Activated naive CD8-positive, alpha-beta T cell treated with anti-CD3 and anti-CD28 coated beads, Interleukin-2, amount 50 U/mL, for 24 hours (primary cell): ENCODE results near the gene CSE1L.
A peak's percentile ranks its signal among the peaks of the same experiment; 100 is the strongest.
"Not testable (repeated sequence)": the region's sequence is repeated elsewhere in the genome, so short reads cannot be mapped to it uniquely, and the experiment has no call there.

ENCODE experiments used
- ATAC-seq: fragments of 150-1000 bp; cut with Tn5 transposase; one replicate; pipeline ENCODE4 v1.10.0; 2021
- DNase-seq: peaks from one replicate; pipeline ENCODE4 v3.0.0; 2021
- H3K27ac Mint-ChIP-seq: one replicate; pipeline ENCODE4 v1.8.0; 2021; ENCODE audit warnings: mild to moderate bottlenecking, mixed read lengths
- H3K27me3 Mint-ChIP-seq: one replicate; pipeline ENCODE4 v1.8.0; 2021; ENCODE audit warnings: mixed read lengths
- H3K36me3 Mint-ChIP-seq: one replicate; pipeline ENCODE4 v1.8.0; 2021; ENCODE audit warnings: low read depth, mixed read lengths
- H3K4me1 Mint-ChIP-seq: one replicate; pipeline ENCODE4 v1.8.0; 2021; ENCODE audit warnings: mixed read lengths
- H3K4me3 Mint-ChIP-seq: one replicate; pipeline ENCODE4 v1.8.0; 2021; ENCODE audit warnings: mild to moderate bottlenecking, moderate library complexity, mixed read lengths
- H3K9me3 Mint-ChIP-seq: one replicate; pipeline ENCODE4 v1.8.0; 2021; ENCODE audit warnings: mixed read lengths

Gene CSE1L

GRCh38 chr20:49039854-49040253, 6.3 kb upstream of the CSE1L start:
- no peaks in the 10 kb centered on the region for H3K9me3 Mint-ChIP-seq
- H3K36me3 Mint-ChIP-seq = peaks cover 5% of the 10 kb centered on the region
- H3K27me3 Mint-ChIP-seq = no peaks in the 10 kb centered on the region
- ATAC-seq (no peak), DNase-seq (no peak)
- no peak overlapping the region for H3K27ac Mint-ChIP-seq
- peaks cover 22% of the 10 kb centered on the region for H3K4me1 Mint-ChIP-seq
- no peak overlapping the region for H3K4me3 Mint-ChIP-seq

DNA sequence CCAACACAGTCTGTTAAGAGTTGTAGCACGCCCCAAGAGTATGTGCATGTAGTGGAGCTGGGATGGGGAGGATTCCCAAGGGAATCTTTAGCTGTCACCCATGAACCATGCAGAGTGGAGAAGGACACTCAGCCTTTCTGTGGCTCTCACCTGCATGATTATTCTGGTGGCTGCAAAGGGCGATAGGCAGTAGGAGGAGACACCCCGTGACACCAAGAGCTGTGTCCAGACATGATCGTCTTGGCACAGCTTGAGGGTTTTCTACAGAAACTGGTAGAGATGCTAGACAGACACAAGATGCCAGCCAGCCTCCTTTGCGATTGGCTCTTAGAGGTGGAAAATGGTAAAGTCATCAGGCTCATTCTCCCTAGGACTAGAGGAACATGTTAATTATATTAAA, 3.1 kb upstream of the CSE1L start:
- H3K4me3 Mint-ChIP-seq = no peak overlapping the region
- peaks cover 15% of the 10 kb centered on the region for H3K36me3 Mint-ChIP-seq
- H3K27me3 Mint-ChIP-seq = no peaks in the 10 kb centered on the region
- no peak for DNase-seq
- no peak for ATAC-seq
- no peaks in the 10 kb centered on the region for H3K9me3 Mint-ChIP-seq
- peaks cover 24% of the 10 kb centered on the region for H3K4me1 Mint-ChIP-seq
- no peak overlapping the region for H3K27ac Mint-ChIP-seq

DNA sequence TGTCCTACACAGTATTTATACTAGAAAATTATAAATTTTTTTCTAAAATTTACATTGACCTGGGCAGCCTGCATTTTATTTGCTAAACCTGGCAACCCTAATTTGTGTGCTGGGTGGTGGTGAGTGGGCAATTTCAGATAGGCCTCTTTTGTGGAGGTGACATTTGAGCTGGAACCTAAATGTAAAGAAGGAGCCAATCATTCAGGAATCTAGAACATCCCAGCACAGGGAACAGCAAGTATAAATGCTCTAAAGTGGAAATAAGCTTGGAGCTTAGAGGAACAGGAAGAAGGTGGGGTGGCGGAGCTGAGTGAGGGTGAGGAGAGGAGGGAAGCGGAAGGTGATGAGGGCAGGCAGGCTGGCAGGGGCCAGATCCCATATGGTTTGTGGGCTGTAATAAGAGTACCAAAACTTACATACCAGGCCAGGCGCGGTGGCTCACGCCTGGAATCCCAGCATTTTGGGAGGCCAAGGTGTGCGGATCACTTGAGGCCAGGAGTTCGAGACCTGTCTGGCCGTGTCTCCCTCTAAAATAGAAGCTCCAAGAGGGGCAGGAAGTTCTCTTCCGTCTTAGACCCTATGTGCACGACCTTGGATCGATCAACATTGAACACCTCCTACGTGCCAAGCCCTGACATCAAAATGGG, 549 bp upstream of the CSE1L start:
- Mint-ChIP-seq H3K4me3 (peak overlapping the region; percentile 92), H3K36me3 (peaks cover 29% of the 10 kb centered on the region), H3K27me3 (no peaks in the 10 kb centered on the region), H3K4me1 (peaks cover 30% of the 10 kb centered on the region), H3K9me3 (no peaks in the 10 kb centered on the region), H3K27ac (peak overlapping the region; percentile 99)
- ATAC-seq (no peak), DNase-seq (peak; percentile 40)

- ATAC-seq (no peak), DNase-seq (no peak)
- Mint-ChIP-seq H3K4me1 (peaks cover 65% of the 10 kb centered on the region), H3K9me3 (no peaks in the 10 kb centered on the region), H3K4me3 (peak overlapping the region; percentile 1), H3K27ac (no peak overlapping the region), H3K27me3 (no peaks in the 10 kb centered on the region), H3K36me3 (peaks cover 60% of the 10 kb centered on the region)
Measured at GRCh38 chr20:49052334-49052733, 6.2 kb downstream of the CSE1L start.

GRCh38 chr20:49054056-49054643, 8.0 kb downstream of the CSE1L start:
- peaks cover 50% of the 10 kb centered on the region for H3K4me1 Mint-ChIP-seq
- H3K9me3 Mint-ChIP-seq = no peaks in the 10 kb centered on the region
- H3K36me3 Mint-ChIP-seq = peaks cover 52% of the 10 kb centered on the region
- no peaks in the 10 kb centered on the region for H3K27me3 Mint-ChIP-seq
- DNase-seq (no peak), ATAC-seq (no peak)
- H3K4me3 Mint-ChIP-seq = no peak overlapping the region
- no peak overlapping the region for H3K27ac Mint-ChIP-seq

- no peaks in the 10 kb centered on the region for H3K9me3 Mint-ChIP-seq
- DNase-seq (no peak), ATAC-seq (no peak)
- peaks cover 3% of the 10 kb centered on the region for H3K4me1 Mint-ChIP-seq
- no peak overlapping the region for H3K4me3 Mint-ChIP-seq
- no peak overlapping the region for H3K27ac Mint-ChIP-seq
- no peaks in the 10 kb centered on the region for H3K27me3 Mint-ChIP-seq
- peaks cover 58% of the 10 kb centered on the region for H3K36me3 Mint-ChIP-seq
Measured at GRCh38 chr20:49063279-49063678, 17.2 kb downstream of the CSE1L start.

- ATAC-seq (no peak), DNase-seq (no peak)
- Mint-ChIP-seq H3K27ac (no peak overlapping the region), H3K4me3 (no peak overlapping the region), H3K27me3 (no peaks in the 10 kb centered on the region), H3K36me3 (peaks cover 54% of the 10 kb centered on the region), H3K4me1 (no peaks in the 10 kb centered on the region), H3K9me3 (no peaks in the 10 kb centered on the region)
Measured at GRCh38 chr20:49074521-49074920, 28.4 kb downstream of the CSE1L start.

- H3K4me1 Mint-ChIP-seq = no peaks in the 10 kb centered on the region
- H3K4me3 Mint-ChIP-seq = no peak overlapping the region
- H3K9me3 Mint-ChIP-seq = no peaks in the 10 kb centered on the region
- ATAC-seq = no peak
- H3K27me3 Mint-ChIP-seq = no peaks in the 10 kb centered on the region
- no peak overlapping the region for H3K27ac Mint-ChIP-seq
- H3K36me3 Mint-ChIP-seq = peaks cover 54% of the 10 kb centered on the region
- no peak for DNase-seq
Measured at GRCh38 chr20:49078310-49078709, 32.2 kb downstream of the CSE1L start.

DNA sequence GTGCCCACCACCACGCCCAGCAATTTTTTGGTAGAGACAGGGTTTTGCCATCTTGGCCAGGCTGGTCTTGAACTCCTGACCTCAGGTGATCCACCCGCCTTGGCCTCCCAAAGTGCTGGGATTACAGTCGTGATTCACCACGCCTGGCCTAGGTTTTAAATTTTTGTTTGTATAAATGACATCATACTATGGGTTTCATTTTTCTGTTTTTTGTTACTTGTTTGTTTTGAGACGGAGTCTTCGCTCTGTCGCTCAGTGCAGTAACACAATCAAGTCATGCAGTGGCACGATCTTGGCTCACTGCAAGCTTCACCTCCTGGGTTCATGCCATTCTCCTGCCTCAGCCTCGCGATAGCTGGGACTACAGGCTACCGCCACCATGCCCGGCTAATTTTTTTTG, 36.2 kb downstream of the CSE1L start:
- not testable (repeated sequence) for H3K27ac Mint-ChIP-seq, H3K4me3 Mint-ChIP-seq, ATAC-seq, H3K4me1 Mint-ChIP-seq, DNase-seq, H3K9me3 Mint-ChIP-seq, H3K27me3 Mint-ChIP-seq
- H3K36me3 Mint-ChIP-seq = peaks cover 63% of the 10 kb centered on the region

DNA sequence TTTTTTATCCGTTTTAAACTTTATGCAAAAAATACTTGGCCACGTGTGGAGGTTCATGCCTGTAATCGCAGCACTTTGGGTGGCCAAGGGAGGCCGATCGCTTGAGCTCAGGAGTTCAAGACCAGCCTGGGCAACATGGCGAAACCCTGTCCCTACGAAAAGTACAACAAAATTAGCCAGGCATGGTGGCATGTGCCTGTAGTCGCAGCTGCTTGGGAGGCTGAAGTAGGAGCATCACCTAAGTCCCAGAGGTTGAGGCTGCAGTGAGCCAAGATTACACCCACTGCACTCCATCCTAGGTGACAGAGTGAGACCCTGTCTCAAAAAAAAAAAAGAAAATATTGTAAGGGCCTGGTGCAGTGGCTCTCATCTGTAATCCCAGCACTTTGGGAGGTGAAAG, 45.0 kb downstream of the CSE1L start:
- Mint-ChIP-seq H3K4me3 (no peak overlapping the region), H3K27me3 (no peaks in the 10 kb centered on the region), H3K9me3 (no peaks in the 10 kb centered on the region), H3K36me3 (peaks cover 80% of the 10 kb centered on the region), H3K4me1 (no peaks in the 10 kb centered on the region), H3K27ac (no peak overlapping the region)
- ATAC-seq (no peak), DNase-seq (no peak)

- no peak for ATAC-seq
- H3K36me3 Mint-ChIP-seq = peaks cover 80% of the 10 kb centered on the region
- DNase-seq = no peak
- no peaks in the 10 kb centered on the region for H3K4me1 Mint-ChIP-seq
- H3K9me3 Mint-ChIP-seq = no peaks in the 10 kb centered on the region
- H3K4me3 Mint-ChIP-seq = no peak overlapping the region
- no peaks in the 10 kb centered on the region for H3K27me3 Mint-ChIP-seq
- H3K27ac Mint-ChIP-seq = no peak overlapping the region
Measured at GRCh38 chr20:49091762-49092161, 45.6 kb downstream of the CSE1L start.

- no peaks in the 10 kb centered on the region for H3K27me3 Mint-ChIP-seq
- DNase-seq = no peak
- no peak overlapping the region for H3K4me3 Mint-ChIP-seq
Measured at GRCh38 chr20:49096203-49096730, 50.2 kb downstream of the CSE1L start.

GRCh38 chr20:49097159-49097558, 51.0 kb downstream of the CSE1L start:
- H3K4me1 Mint-ChIP-seq = peaks cover 10% of the 10 kb centered on the region
- H3K9me3 Mint-ChIP-seq = no peaks in the 10 kb centered on the region
- no peak for DNase-seq
- H3K27me3 Mint-ChIP-seq = no peaks in the 10 kb centered on the region
- no peak for ATAC-seq
- no peak overlapping the region for H3K4me3 Mint-ChIP-seq
- peaks cover 73% of the 10 kb centered on the region for H3K36me3 Mint-ChIP-seq
- no peak overlapping the region for H3K27ac Mint-ChIP-seq

More at GRCh38 chr20:49096203-49096730, 50.2 kb downstream of the CSE1L start:
- no peak for ATAC-seq
- Mint-ChIP-seq H3K4me1 (peaks cover 8% of the 10 kb centered on the region), H3K9me3 (no peaks in the 10 kb centered on the region), H3K36me3 (peaks cover 74% of the 10 kb centered on the region), H3K27ac (no peak overlapping the region)

GRCh38 chr20:49098136-49098535, 52.0 kb downstream of the CSE1L start:
- peaks cover 76% of the 10 kb centered on the region for H3K36me3 Mint-ChIP-seq
- H3K27ac Mint-ChIP-seq = no peak overlapping the region

DNA sequence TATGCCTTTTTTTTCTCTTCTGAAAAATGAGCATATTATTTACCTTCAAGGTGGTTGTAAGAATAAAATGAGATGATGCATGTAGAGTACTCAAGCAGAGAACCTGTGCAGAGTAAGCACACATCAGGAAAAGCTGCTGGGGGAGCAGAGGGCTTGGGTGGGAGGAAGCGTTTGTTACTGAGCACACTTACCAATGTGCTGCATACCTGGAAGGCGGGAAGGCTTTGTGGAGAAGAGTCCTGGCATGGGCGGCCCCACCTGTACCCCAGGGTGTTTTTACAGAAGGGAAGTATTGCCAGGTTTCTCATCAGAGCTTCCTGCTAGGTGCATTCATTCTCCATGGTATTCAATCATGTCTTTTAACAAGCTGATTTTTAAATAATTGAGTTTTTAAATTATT, 52.9 kb downstream of the CSE1L start:
- Mint-ChIP-seq H3K27ac (no peak overlapping the region), H3K4me3 (no peak overlapping the region), H3K36me3 (peaks cover 77% of the 10 kb centered on the region), H3K27me3 (no peaks in the 10 kb centered on the region), H3K4me1 (peaks cover 10% of the 10 kb centered on the region), H3K9me3 (no peaks in the 10 kb centered on the region)
- no peak for DNase-seq
- no peak for ATAC-seq

More at GRCh38 chr20:49098136-49098535, 52.0 kb downstream of the CSE1L start:
- H3K9me3 Mint-ChIP-seq = no peaks in the 10 kb centered on the region
- no peak overlapping the region for H3K4me3 Mint-ChIP-seq
- H3K27me3 Mint-ChIP-seq = no peaks in the 10 kb centered on the region
- no peak for ATAC-seq
- peaks cover 10% of the 10 kb centered on the region for H3K4me1 Mint-ChIP-seq
- no peak for DNase-seq
